Parathyroid adenoma (tissue), 2 donors: ENCODE data around the gene FAM83G.

Source experiments
- H2AFZ ChIP-seq: fragments of 300-600 bp; sonication (generic); one replicate; pipeline ENCODE4 v1.7.0; 2017; ENCODE audit warnings: antibody characterized with exemption, mild to moderate bottlenecking
- H3K27ac ChIP-seq: fragments of 300-600 bp; sonication (generic); one replicate; pipeline ENCODE4 v1.7.0; 2017
- H3K27me3 ChIP-seq: fragments of 300-600 bp; sonication (generic); one replicate; pipeline ENCODE4 v1.7.0; 2017; ENCODE audit warnings: low read length; ENCODE audit not compliant: control insufficient read depth, insufficient read depth
- H3K36me3 ChIP-seq: fragments of 300-600 bp; sonication (generic); one replicate; pipeline ENCODE4 v1.7.0; 2017; ENCODE audit warnings: low read length; ENCODE audit not compliant: control insufficient read depth, insufficient read depth
- H3K4me1 ChIP-seq: fragments of 300-600 bp; sonication (generic); one replicate; pipeline ENCODE4 v1.7.0; 2017; ENCODE audit warnings: control low read depth
- H3K4me2 ChIP-seq: fragments of 300-600 bp; sonication (generic); one replicate; pipeline ENCODE4 v1.7.0; 2017; ENCODE audit warnings: low read length
- H3K4me3 ChIP-seq: fragments of 300-600 bp; sonication (generic); one replicate; pipeline ENCODE4 v1.7.0; 2017; ENCODE audit warnings: low read depth, low read length
- H3K79me2 ChIP-seq: fragments of 300-600 bp; sonication (generic); one replicate; pipeline ENCODE4 v1.7.0; 2017; ENCODE audit warnings: control low read depth
- H3K9ac ChIP-seq: fragments of 300-600 bp; sonication (generic); one replicate; pipeline ENCODE4 v1.7.0; 2017; ENCODE audit warnings: mild to moderate bottlenecking
- H3K9me3 ChIP-seq: fragments of 300-600 bp; sonication (generic); one replicate; pipeline ENCODE4 v1.7.0; 2017; ENCODE audit warnings: low read length; ENCODE audit not compliant: control insufficient read depth
- CTCF ChIP-seq: fragments of 300-600 bp; sonication (generic); IDR thresholded peaks from one replicate; pipeline ENCODE4 v1.7.0; 2017; ENCODE audit warnings: antibody characterized with exemption, mild to moderate bottlenecking
- donor health status: primary hyperparathyroidism.

Gene FAM83G

DNA sequence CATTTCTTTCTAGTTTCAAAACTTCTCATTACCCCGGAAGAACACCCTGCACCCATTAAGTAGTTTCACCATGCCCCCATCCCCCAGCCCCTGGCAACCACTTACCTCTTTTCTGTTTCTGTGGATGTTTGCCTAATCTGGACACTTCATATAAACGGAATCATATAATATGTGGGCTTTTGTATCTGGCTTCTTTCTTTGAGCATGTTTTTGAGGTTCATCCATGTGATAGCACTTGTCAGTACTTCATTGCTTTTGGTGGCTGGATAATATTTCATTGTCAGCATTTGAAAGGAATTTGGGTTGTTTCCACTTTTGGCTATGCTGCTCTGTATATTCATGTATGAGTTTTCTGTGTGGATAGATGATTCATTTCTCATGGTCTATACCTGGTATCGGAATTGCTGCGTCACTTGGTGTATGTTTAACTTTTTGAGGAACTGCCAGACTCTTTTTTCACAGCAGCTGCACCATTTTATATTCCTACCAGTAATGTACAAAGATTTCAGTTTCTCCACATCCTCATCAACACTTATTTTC lies 82.6 kb downstream of the FAM83G start:
- Histone ChIP-seq H2AFZ (no peak overlapping the region), H3K4me1 (no peaks in the 10 kb centered on the region), H3K27ac (no peak overlapping the region), H3K27me3 (no peaks in the 10 kb centered on the region), H3K9ac (no peak overlapping the region), H3K9me3 (no peaks in the 10 kb centered on the region), H3K79me2 (peaks cover 10% of the 10 kb centered on the region), H3K36me3 (no peaks in the 10 kb centered on the region), H3K4me3 (no peak overlapping the region), H3K4me2 (no peak overlapping the region)
- no peak for TF ChIP-seq CTCF

DNA sequence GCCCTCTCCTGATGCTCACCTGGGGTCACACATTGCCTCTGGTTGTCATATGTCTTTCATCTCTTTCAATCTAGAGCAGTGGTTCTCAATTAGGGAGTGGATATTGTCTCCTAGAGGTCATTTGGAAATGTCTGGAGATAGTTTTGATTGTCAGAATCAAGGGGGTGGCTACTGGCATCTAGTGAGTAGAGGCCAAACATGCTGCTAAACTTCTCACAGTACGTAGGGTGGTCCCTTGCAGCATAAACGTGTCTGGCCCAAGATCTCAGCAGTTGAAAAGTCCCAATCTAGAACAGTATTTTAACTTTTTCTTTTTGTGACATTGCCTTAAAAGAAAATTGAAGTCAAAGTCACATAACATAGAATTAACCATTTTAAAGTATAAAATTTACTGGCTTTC lies 83.1 kb downstream of the FAM83G start:
- H3K27ac ChIP-seq = no peak overlapping the region

DNA sequence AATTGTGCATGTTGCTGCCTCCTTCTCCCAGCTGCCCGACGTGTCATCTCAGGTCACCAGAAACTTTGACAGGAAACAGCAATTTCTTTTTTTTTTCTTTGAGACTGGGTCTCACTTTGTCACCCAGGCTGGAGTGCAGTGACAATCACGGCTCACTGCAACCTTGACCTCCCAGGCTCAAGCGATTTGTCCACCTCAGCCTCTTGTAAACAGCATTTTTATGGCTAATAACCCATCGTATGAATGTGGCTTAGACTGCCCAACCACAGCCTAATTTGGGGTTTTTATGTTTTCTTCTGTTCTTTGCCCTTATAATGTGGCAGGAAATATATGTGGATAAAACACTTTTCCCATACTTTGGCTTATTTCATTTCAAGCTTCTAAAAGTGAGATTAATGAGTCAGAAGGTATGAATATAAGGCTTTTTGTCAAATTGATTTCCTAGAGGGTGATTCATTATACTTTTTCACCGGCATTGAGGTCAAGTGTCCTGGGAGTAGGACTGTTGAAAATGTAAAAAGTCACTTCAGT lies 83.6 kb downstream of the FAM83G start:
- Histone ChIP-seq H3K4me1 (no peaks in the 10 kb centered on the region), H2AFZ (no peak overlapping the region), H3K27me3 (no peaks in the 10 kb centered on the region), H3K9me3 (no peaks in the 10 kb centered on the region), H3K4me3 (no peak overlapping the region), H3K27ac (no peak overlapping the region), H3K4me2 (peak overlapping the region; percentile 3), H3K79me2 (peaks cover 13% of the 10 kb centered on the region), H3K9ac (no peak overlapping the region), H3K36me3 (no peaks in the 10 kb centered on the region)
- no peak for TF ChIP-seq CTCF

More for the DNA sequence above, 83.1 kb downstream of the FAM83G start:
- Histone ChIP-seq H3K9me3 (no peaks in the 10 kb centered on the region), H3K27me3 (no peaks in the 10 kb centered on the region), H3K4me2 (no peak overlapping the region), H3K9ac (no peak overlapping the region), H3K79me2 (peaks cover 12% of the 10 kb centered on the region), H3K4me3 (no peak overlapping the region), H3K36me3 (no peaks in the 10 kb centered on the region), H3K4me1 (no peaks in the 10 kb centered on the region), H2AFZ (no peak overlapping the region)
- no peak for TF ChIP-seq CTCF

- H3K4me3 ChIP-seq = no peak overlapping the region
- no peaks in the 10 kb centered on the region for H3K4me1 ChIP-seq
- no peak overlapping the region for H3K27ac ChIP-seq
- H3K27me3 ChIP-seq = no peaks in the 10 kb centered on the region
- H3K4me2 ChIP-seq = no peak overlapping the region
- H2AFZ ChIP-seq = no peak overlapping the region
- H3K9me3 ChIP-seq = no peaks in the 10 kb centered on the region
- H3K79me2 ChIP-seq = peaks cover 12% of the 10 kb centered on the region
- H3K36me3 ChIP-seq = no peaks in the 10 kb centered on the region
- no peak overlapping the region for H3K9ac ChIP-seq
- no peak for TF ChIP-seq CTCF
Observed at GRCh38 chr17:18919963-18920362, 84.6 kb downstream of the FAM83G start.
